Measurements from ENCODE around the gene CYP4B1. TPM values are rescaled to one million over a fixed set of nuclear protein-coding genes. Genes with fewer than 3 reads are reported as not detected.
A peak's percentile ranks its signal among the peaks of the same experiment; 100 is the strongest.

Gene CYP4B1
- total and polyA plus RNA-seq, 2 experiments from 2014 or later, result not detected

DNA sequence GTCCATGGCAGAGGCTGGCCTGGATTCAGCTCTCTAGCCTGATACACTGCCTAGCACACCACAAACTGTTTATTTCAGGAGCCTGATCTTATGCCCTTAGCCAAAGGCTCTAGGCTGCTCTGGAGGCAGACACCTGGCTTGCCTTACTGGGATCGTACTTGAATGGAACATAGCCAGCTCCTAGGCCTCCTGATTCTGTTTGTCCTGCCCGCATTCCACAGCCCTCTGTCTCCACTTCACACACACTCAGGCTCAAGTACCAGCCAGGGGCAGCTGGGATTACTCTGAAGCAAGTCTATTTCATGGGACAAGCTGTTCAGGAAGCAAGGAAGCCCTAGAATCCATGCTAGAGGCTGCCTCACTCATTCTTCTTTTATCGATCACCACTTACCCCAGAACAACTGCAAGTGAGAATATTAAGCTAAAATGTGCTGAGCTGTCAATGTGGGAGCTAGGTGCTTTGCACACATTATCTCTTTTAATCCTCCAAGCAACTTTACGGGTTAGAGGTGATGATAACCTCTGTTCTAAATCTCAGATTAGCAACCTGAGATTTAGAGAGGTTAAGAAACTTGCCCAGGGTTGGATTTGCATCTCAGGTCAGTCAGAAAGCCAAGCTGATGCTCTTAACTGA, 31.1 kb upstream of the CYP4B1 start:
- Histone ChIP-seq H3K27ac (peak overlapping the region; percentile 30), H3K9me3 (ENCODE audit: low read depth) (no peaks in the 10 kb centered on the region), H3K36me3 (no peaks in the 10 kb centered on the region), H3K27me3 (peaks cover 23% of the 10 kb centered on the region), H3K4me3 (no peak overlapping the region), H3K4me1 (ENCODE audit: low read depth) (peaks cover 4% of the 10 kb centered on the region)
- peak in 1 of 2 donors; percentile 83 for DNase-seq (ENCODE audit: low read depth in 1 of 2, low spot score in 1 of 2)
- TF ChIP-seq, protein P1, sequence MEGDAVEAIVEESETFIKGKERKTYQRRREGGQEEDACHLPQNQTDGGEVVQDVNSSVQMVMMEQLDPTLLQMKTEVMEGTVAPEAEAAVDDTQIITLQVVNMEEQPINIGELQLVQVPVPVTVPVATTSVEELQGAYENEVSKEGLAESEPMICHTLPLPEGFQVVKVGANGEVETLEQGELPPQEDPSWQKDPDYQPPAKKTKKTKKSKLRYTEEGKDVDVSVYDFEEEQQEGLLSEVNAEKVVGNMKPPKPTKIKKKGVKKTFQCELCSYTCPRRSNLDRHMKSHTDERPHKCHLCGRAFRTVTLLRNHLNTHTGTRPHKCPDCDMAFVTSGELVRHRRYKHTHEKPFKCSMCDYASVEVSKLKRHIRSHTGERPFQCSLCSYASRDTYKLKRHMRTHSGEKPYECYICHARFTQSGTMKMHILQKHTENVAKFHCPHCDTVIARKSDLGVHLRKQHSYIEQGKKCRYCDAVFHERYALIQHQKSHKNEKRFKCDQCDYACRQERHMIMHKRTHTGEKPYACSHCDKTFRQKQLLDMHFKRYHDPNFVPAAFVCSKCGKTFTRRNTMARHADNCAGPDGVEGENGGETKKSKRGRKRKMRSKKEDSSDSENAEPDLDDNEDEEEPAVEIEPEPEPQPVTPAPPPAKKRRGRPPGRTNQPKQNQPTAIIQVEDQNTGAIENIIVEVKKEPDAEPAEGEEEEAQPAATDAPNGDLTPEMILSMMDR (IDR thresholded peaks at IDR 0.05; ENCODE audit: low read depth, low read length), result no peak

DNA sequence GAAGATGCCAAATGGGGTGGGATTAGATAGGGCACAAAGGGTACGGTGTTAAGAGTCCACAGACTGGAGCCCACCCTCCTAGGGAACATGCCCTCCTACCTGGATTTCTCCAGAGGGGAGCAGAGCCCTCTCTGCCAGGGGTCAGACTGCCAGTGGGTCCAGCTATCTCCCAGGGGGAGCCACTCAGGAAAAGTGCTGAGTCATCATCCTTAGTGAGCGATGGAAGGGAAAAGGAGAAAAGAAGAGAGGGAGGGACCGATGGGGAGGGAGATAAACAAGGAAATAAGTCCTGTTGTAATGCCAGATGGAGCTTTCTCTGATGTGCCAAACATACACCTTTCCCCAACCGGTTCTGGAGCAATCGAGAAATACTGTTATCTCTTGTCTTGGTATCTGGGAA, 30.4 kb upstream of the CYP4B1 start:
- Histone ChIP-seq H3K9me3 (ENCODE audit: low read depth) (no peaks in the 10 kb centered on the region), H3K27ac (no peak overlapping the region), H3K4me1 (ENCODE audit: low read depth) (peaks cover 4% of the 10 kb centered on the region), H3K36me3 (no peaks in the 10 kb centered on the region), H3K27me3 (peaks cover 18% of the 10 kb centered on the region), H3K4me3 (no peak overlapping the region)
- TF ChIP-seq, protein P1 (IDR thresholded peaks at IDR 0.05; ENCODE audit: low read depth, low read length), result no peak
- no peak for DNase-seq (ENCODE audit: low read depth in 1 of 2, low spot score in 1 of 2)

DNA sequence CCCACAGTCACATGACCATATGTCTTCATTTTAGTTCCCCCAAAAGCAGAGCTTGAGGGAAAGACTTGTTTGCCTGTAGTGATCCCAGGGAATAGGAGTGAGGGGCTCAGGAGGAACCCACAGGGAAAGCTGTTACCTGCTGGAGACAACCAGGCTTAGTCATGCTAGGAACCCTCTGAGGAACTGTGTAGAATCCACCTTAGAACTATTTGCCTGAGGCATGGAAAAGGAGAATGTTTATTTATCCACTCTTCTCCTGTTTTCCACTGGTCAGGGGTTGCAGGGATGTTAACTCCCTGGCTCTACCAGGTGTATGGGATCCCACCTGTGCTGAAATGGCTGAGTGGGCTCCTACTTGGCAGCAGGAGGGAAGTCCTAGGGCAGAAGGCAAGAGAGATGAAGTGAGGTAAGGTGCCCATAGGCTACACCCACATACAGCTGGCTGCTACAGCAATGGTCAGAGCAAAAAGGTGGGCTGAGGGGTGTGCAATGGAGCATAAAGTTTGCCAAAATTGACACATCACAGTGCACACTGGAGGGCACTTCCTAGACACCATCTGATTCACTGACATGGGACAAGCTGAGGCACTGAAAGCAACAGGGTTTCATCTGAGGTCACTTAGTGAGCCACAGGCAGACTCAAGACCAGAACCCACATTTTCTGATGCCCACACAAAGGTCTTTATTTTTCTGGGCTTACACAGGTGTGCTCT, 29.7 kb upstream of the CYP4B1 start:
- Histone ChIP-seq H3K27me3 (peaks cover 10% of the 10 kb centered on the region), H3K9me3 (ENCODE audit: low read depth) (no peaks in the 10 kb centered on the region), H3K4me3 (no peak overlapping the region), H3K4me1 (ENCODE audit: low read depth) (peaks cover 4% of the 10 kb centered on the region), H3K27ac (no peak overlapping the region), H3K36me3 (no peaks in the 10 kb centered on the region)
- no peak for DNase-seq (ENCODE audit: low read depth in 1 of 2, low spot score in 1 of 2)
- TF ChIP-seq, protein P1 (IDR thresholded peaks at IDR 0.05; ENCODE audit: low read depth, low read length), result no peak

DNA sequence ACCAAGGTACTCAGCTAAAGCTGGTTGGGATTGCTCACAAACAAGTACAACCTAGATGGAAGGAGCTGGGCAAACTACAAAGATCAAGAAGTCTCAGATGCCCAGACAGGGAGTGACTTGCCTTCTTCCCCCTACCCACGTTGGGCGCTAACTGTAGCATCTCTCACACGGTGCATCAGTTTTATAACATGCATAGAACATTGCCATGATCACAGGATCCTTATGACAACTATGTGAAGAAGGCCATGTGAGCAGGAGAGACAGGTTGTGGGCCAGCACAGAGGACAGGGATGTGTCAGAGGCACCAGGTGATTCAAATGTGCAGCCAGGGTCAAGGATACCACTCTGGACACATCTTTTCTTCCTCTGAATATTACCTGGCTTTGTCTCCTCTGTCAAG, 28.3 kb upstream of the CYP4B1 start:
- Histone ChIP-seq H3K36me3 (no peaks in the 10 kb centered on the region), H3K9me3 (ENCODE audit: low read depth) (no peaks in the 10 kb centered on the region), H3K27ac (no peak overlapping the region), H3K27me3 (no peaks in the 10 kb centered on the region), H3K4me1 (ENCODE audit: low read depth) (peaks cover 4% of the 10 kb centered on the region), H3K4me3 (no peak overlapping the region)
- no peak for DNase-seq (ENCODE audit: low read depth in 1 of 2, low spot score in 1 of 2)
- TF ChIP-seq, protein P1 (IDR thresholded peaks at IDR 0.05; ENCODE audit: low read depth, low read length), result no peak

DNA sequence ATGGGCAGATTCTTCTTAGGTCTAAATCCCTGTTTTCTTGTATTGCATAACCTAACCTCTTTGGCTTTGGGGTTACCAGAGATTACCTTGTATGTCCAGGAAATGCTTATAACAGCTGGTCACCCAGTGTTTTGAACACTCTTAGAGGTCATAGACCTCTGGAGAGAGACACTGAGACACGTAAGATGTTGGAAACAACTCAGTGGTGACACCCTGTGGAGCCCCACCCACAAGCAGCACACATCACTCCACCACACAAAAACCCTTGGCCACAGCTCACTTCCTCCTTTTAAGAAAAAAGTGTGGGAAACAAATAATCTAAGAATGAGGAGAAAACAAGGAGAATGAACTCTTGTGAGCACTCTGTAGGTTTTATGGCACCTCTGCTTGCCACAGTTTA, 26.3 kb upstream of the CYP4B1 start:
- Histone ChIP-seq H3K4me3 (no peak overlapping the region), H3K27me3 (no peaks in the 10 kb centered on the region), H3K36me3 (no peaks in the 10 kb centered on the region), H3K9me3 (ENCODE audit: low read depth) (no peaks in the 10 kb centered on the region), H3K27ac (no peak overlapping the region), H3K4me1 (ENCODE audit: low read depth) (peaks cover 4% of the 10 kb centered on the region)
- DNase-seq (ENCODE audit: low read depth in 1 of 2, low spot score in 1 of 2), result no peak
- TF ChIP-seq, protein P1 (IDR thresholded peaks at IDR 0.05; ENCODE audit: low read depth, low read length), result no peak

Measured in cardiac muscle cell (in vitro differentiated cells and primary cell).